Activated CD8-positive, alpha-beta T cell treated with anti-CD3 and anti-CD28 coated beads for 36 hours (primary cell): Measurements from ENCODE around the gene FCMR. TPM values are rescaled to one million over a fixed set of nuclear protein-coding genes. Genes with fewer than 3 reads are reported as not detected.
A peak's percentile ranks its signal among the peaks of the same experiment; 100 is the strongest.

ENCODE experiments used
- ATAC-seq: fragments of 200-7000 bp; cut with Tn5 transposase; one replicate; pipeline ENCODE4 v1.10.0; 2021; ENCODE audit warnings: mild to moderate bottlenecking, moderate library complexity
- CTCF ChIA-PET: fragments of 350-600 bp; sonication (Branson Sonifier 250); formaldehyde crosslinking; loops from one replicate; lab custom pipeline; 2021; ENCODE audit warnings: antibody characterized with exemption; lab: Charles Lee
- POLR2A ChIA-PET: fragments of 350-600 bp; sonication (Branson Sonifier 250); formaldehyde crosslinking; loops from one replicate; lab custom pipeline; 2021; ENCODE audit warnings: antibody characterized with exemption; lab: Charles Lee
- DNase-seq: peaks from one replicate; pipeline ENCODE4 v3.0.0-alpha.2; 2020
- H3K27ac Mint-ChIP-seq: one replicate; pipeline ENCODE4 v1.8.0; 2021; ENCODE audit warnings: mild to moderate bottlenecking, mixed read lengths
- H3K27me3 Mint-ChIP-seq: one replicate; pipeline ENCODE4 v1.8.0; 2021; ENCODE audit warnings: mixed read lengths
- H3K36me3 Mint-ChIP-seq: one replicate; pipeline ENCODE4 v1.8.0; 2021; ENCODE audit warnings: low read depth, mixed read lengths
- H3K4me1 Mint-ChIP-seq: one replicate; pipeline ENCODE4 v1.8.0; 2021; ENCODE audit warnings: low read depth, mixed read lengths
- H3K4me3 Mint-ChIP-seq: one replicate; pipeline ENCODE4 v1.8.0; 2021; ENCODE audit warnings: mild to moderate bottlenecking, moderate library complexity, mixed read lengths
- H3K9me3 Mint-ChIP-seq: one replicate; pipeline ENCODE4 v1.8.0; 2021; ENCODE audit warnings: mixed read lengths
- CTCF ChIP-seq: fragments of 200-600 bp; IDR thresholded peaks from one replicate; pipeline ENCODE4 v1.8.0; 2022; ENCODE audit warnings: antibody characterized with exemption, mild to moderate bottlenecking
- intact Hi-C: fragments of 100-400 bp; cut with micrococcal nuclease; formaldehyde crosslinking; loops from one replicate; pipeline ENCODE4 v1.10.0; 2022
- total RNA-seq, 2 experiments: library from RNA; stranded (reverse); gene quantifications; one replicate each; pipeline ENCODE4 v1.2.3, GENCODE V29; 2021

Gene FCMR
- total RNA-seq, result 10 to 100 TPM; 49.4 to 51.7 TPM

- Mint-ChIP-seq H3K27ac (no peak within 1 kb of the TSS), H3K27me3 (no peaks in the 10 kb centered on the region), H3K4me3 (no peak within 1 kb of the TSS), H3K9me3 (no peaks in the 10 kb centered on the region), H3K36me3 (peaks cover 31% of the 10 kb centered on the region), H3K4me1 (peaks cover 33% of the 10 kb centered on the region)
- no peak for ATAC-seq
- CTCF ChIA-PET, result interaction anchor here (1.0 to 12.9 kb wide), 12 partner anchors 9 to 258 kb away, joined by 3 to 289 read pairs (median 7); partner anchors contain the start of gene IL20
- POLR2A ChIA-PET, result interaction anchor here (0.8 to 2.5 kb wide), 6 partner anchors 8 to 400 kb away, joined by 3 to 15 read pairs (median 6); partner anchors contain the start of gene CD55
- no peak for TF ChIP-seq CTCF
- intact Hi-C loops, result no loop called here
- peak; percentile 63 for DNase-seq
Measured at GRCh38 chr1:206921772-206922265, at the start of gene FCMR. FCMR (minus strand) TSS chr1:206921941; CDS start chr1:206921854, 87 bp downstream.

GRCh38 chr1:206971029-206971655, 49.4 kb upstream of the FCMR start:
- Mint-ChIP-seq H3K36me3 (no peaks in the 10 kb centered on the region), H3K4me3 (no peak overlapping the region), H3K27me3 (peaks cover 6% of the 10 kb centered on the region), H3K27ac (no peak overlapping the region), H3K9me3 (no peaks in the 10 kb centered on the region), H3K4me1 (peaks cover 18% of the 10 kb centered on the region)
- ChIA-PET POLR2A (interaction anchor here (0.9 kb wide), 1 partner anchor 71 kb away, joined by 3 read pairs; no protein-coding TSS in a partner anchor), CTCF (interaction anchor here (1.2 to 3.9 kb wide), 5 partner anchors 11 to 65 kb away, joined by 3 to 33 read pairs (median 7); no protein-coding TSS in a partner anchor)
- intact Hi-C loops, result no loop called here
- DNase-seq (no peak), ATAC-seq (no peak)
- no peak for TF ChIP-seq CTCF

- Mint-ChIP-seq H3K27ac (no peak within 1 kb of the TSS), H3K4me1 (peaks cover 18% of the 10 kb centered on the region), H3K4me3 (no peak within 1 kb of the TSS), H3K36me3 (no peaks in the 10 kb centered on the region), H3K9me3 (no peaks in the 10 kb centered on the region), H3K27me3 (peaks cover 6% of the 10 kb centered on the region)
- intact Hi-C loops, result no loop called here
- CTCF ChIA-PET, result interaction anchor here (2.1 to 3.5 kb wide), 4 partner anchors 11 to 37 kb away, joined by 7 to 13 read pairs (median 12); no protein-coding TSS in a partner anchor
- POLR2A ChIA-PET, result interaction anchor here (0.9 kb wide), 1 partner anchor 71 kb away, joined by 3 read pairs; no protein-coding TSS in a partner anchor
- ATAC-seq, result no peak
- DNase-seq, result no peak
- TF ChIP-seq CTCF, result no peak
Measured at GRCh38 chr1:206970446-206970845, 48.7 kb upstream of the FCMR start, which contains the start of gene FCAMR. FCAMR (minus strand) TSS chr1:206970460; CDS start chr1:206970125, 335 bp downstream.

- DNase-seq, result no peak
- Mint-ChIP-seq H3K36me3 (no peaks in the 10 kb centered on the region), H3K4me3 (no peak overlapping the region), H3K9me3 (no peaks in the 10 kb centered on the region), H3K4me1 (peaks cover 18% of the 10 kb centered on the region), H3K27ac (no peak overlapping the region), H3K27me3 (peaks cover 6% of the 10 kb centered on the region)
- no peak for ATAC-seq
- no peak for TF ChIP-seq CTCF
- ChIA-PET POLR2A (no interaction called here), CTCF (interaction anchor here (2.1 to 3.5 kb wide), 2 partner anchors 13 to 33 kb away, joined by 13 read pairs; no protein-coding TSS in a partner anchor)
- intact Hi-C loops, result no loop called here
Measured at GRCh38 chr1:206969090-206969489, 47.3 kb upstream of the FCMR start.
